NB4 (cell line): ENCODE data around the gene CMKLR1.

ENCODE experiments used
- POLR2A ChIP-seq: IDR thresholded peaks from 2 replicates; pipeline ENCODE4 v1.6.1; 2011; ENCODE audit warnings: mild to moderate bottlenecking; ENCODE audit not compliant: insufficient read length; ENCODE audit errors: extremely low read depth
- TF ChIP-seq, protein P1 (sequence below): IDR thresholded peaks from one replicate; pipeline ENCODE4 v1.5.1; 2012; ENCODE audit warnings: low read depth, low read length

- TF ChIP-seq, protein P1, sequence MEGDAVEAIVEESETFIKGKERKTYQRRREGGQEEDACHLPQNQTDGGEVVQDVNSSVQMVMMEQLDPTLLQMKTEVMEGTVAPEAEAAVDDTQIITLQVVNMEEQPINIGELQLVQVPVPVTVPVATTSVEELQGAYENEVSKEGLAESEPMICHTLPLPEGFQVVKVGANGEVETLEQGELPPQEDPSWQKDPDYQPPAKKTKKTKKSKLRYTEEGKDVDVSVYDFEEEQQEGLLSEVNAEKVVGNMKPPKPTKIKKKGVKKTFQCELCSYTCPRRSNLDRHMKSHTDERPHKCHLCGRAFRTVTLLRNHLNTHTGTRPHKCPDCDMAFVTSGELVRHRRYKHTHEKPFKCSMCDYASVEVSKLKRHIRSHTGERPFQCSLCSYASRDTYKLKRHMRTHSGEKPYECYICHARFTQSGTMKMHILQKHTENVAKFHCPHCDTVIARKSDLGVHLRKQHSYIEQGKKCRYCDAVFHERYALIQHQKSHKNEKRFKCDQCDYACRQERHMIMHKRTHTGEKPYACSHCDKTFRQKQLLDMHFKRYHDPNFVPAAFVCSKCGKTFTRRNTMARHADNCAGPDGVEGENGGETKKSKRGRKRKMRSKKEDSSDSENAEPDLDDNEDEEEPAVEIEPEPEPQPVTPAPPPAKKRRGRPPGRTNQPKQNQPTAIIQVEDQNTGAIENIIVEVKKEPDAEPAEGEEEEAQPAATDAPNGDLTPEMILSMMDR: no peak
- no peak for TF ChIP-seq POLR2A
Observed at GRCh38 chr12:108282676-108283075, 56.4 kb downstream of the CMKLR1 start.
